RWPE2 (cell line): Measurements from ENCODE around the gene DGKQ.

Source experiments
- ATAC-seq: fragments of 200-7000 bp; cut with Tn5 transposase; 3 replicates; pipeline ENCODE4 v1.9.1; 2021; ENCODE audit warnings: low read depth
- DNase-seq: peaks from one replicate; pipeline ENCODE4 v3.0.0-alpha.2; 2020; ENCODE audit warnings: low spot score
- H3K27ac ChIP-seq: fragments of 450-650 bp; 2 replicates; pipeline ENCODE4 v1.5.1; 2017; ENCODE audit warnings: mild to moderate bottlenecking; ENCODE audit not compliant: poor library complexity, severe bottlenecking
- H3K27me3 ChIP-seq: fragments of 250-450 bp; sonication (Bioruptor Pico); 2 replicates; pipeline ENCODE4 v1.5.1; 2021; ENCODE audit warnings: mild to moderate bottlenecking, moderate library complexity; ENCODE audit not compliant: insufficient read depth, poor library complexity, severe bottlenecking
- H3K36me3 ChIP-seq: fragments of 250-450 bp; sonication (Bioruptor Pico); 2 replicates; pipeline ENCODE4 v1.5.1; 2020; ENCODE audit warnings: low read depth, mild to moderate bottlenecking, moderate library complexity
- H3K4me1 ChIP-seq: fragments of 250-450 bp; sonication (Bioruptor Pico); 2 replicates; pipeline ENCODE4 v1.5.1; 2021; ENCODE audit warnings: mild to moderate bottlenecking, moderate library complexity; ENCODE audit not compliant: insufficient read depth, poor library complexity, severe bottlenecking
- H3K4me3 ChIP-seq: fragments of 250-450 bp; sonication (Bioruptor Pico); 2 replicates; pipeline ENCODE4 v1.5.1; 2021; ENCODE audit warnings: mild to moderate bottlenecking, moderate library complexity; ENCODE audit not compliant: severe bottlenecking
- H3K9me3 ChIP-seq: fragments of 250-450 bp; sonication (Bioruptor Pico); 2 replicates; pipeline ENCODE4 v1.5.1; 2021; ENCODE audit warnings: mild to moderate bottlenecking, moderate library complexity; ENCODE audit not compliant: severe bottlenecking
- CTCF ChIP-seq: fragments of 450-650 bp; IDR thresholded peaks from one replicate; pipeline ENCODE4 v1.5.1; 2017; ENCODE audit warnings: mild to moderate bottlenecking, moderate library complexity; ENCODE audit not compliant: poor library complexity, severe bottlenecking

DGKQ gene

GRCh38 chr4:1010395-1011021, 37.1 kb upstream of the DGKQ start:
- H3K4me3 ChIP-seq = peak overlapping the region; percentile 39
- no peak for TF ChIP-seq CTCF
- peak overlapping the region; percentile 70 for H3K27ac ChIP-seq
- H3K36me3 ChIP-seq = no peaks in the 10 kb centered on the region
- peaks cover 5% of the 10 kb centered on the region for H3K4me1 ChIP-seq
- peaks cover 21% of the 10 kb centered on the region for H3K27me3 ChIP-seq
- no peaks in the 10 kb centered on the region for H3K9me3 ChIP-seq
- DNase-seq (peak; percentile 87), ATAC-seq (peak; percentile 75)

GRCh38 chr4:1009542-1010394, 36.4 kb upstream of the DGKQ start:
- DNase-seq (no peak), ATAC-seq (peak; percentile 2; the same call in 2 of the 3 replicates)
- TF ChIP-seq CTCF = no peak
- Histone ChIP-seq H3K9me3 (no peaks in the 10 kb centered on the region), H3K27me3 (peaks cover 28% of the 10 kb centered on the region), H3K36me3 (no peaks in the 10 kb centered on the region), H3K4me3 (peak overlapping the region; percentile 39), H3K4me1 (peaks cover 5% of the 10 kb centered on the region), H3K27ac (peak overlapping the region; percentile 70)

- DNase-seq = no peak
- H3K27ac ChIP-seq = no peak overlapping the region
- H3K9me3 ChIP-seq = no peaks in the 10 kb centered on the region
- H3K27me3 ChIP-seq = peaks cover 35% of the 10 kb centered on the region
- H3K4me1 ChIP-seq = peaks cover 5% of the 10 kb centered on the region
- no peak for TF ChIP-seq CTCF
- H3K36me3 ChIP-seq = no peaks in the 10 kb centered on the region
- H3K4me3 ChIP-seq = peak overlapping the region; percentile 39
- ATAC-seq = no peak
Measured at GRCh38 chr4:1008840-1009541, 35.6 kb upstream of the DGKQ start.

GRCh38 chr4:1006856-1007255, 33.5 kb upstream of the DGKQ start:
- Histone ChIP-seq H3K27ac (no peak overlapping the region), H3K9me3 (no peaks in the 10 kb centered on the region), H3K4me3 (no peak overlapping the region), H3K36me3 (no peaks in the 10 kb centered on the region), H3K27me3 (peaks cover 55% of the 10 kb centered on the region), H3K4me1 (peaks cover 5% of the 10 kb centered on the region)
- ATAC-seq (no peak), DNase-seq (no peak)
- no peak for TF ChIP-seq CTCF
